Astrocyte of the hippocampus (primary cell): ENCODE measurements around the gene TUBD1.
"Not testable (repeated sequence)": the region's sequence is repeated elsewhere in the genome, so short reads cannot be mapped to it uniquely, and the experiment has no call there.

Source experiments
- DNase-seq: peaks from one replicate; pipeline ENCODE4 v3.0.0; 2011; ENCODE audit warnings: low read depth, low spot score

The TUBD1 gene

DNA sequence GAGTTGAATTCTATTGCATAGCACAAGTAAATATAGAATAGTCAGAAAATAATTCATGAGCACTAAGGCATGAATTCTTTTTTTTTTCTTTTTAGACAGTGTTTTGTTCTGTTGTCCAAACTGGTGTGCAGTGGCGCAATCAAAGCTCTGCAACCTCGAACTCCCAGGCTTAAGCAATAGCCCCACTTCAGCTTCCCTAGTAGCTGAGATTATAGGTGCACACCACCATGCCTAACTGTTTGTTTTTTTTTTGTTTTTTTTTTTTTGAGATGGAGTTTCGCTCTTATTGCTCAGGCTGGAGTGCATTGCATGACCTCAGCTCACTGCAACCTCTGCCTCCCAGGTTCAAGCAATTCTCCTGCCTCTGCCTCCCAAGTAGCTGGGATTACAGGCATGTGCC lies 16.6 kb downstream of the TUBD1 start:
- DNase-seq = no peak

DNA sequence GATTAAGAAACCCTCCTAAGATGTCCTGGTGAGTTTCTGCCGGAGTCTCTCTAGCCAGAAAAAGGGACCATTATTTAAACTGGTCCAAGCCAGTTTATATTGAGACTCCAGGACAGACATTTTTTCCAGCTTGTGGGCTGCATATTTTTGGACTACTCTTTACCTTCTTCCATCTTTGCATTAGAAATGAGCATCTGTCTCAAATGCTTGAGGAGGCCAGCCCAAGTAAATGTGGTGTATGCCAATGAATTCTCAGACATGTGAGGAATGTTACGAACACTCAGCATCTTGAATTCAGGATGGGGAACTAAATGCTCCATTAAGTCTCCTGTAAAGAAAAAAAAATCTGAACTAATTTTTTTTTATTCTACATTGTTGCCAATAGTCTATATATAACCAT lies 18.4 kb downstream of the TUBD1 start:
- peak; percentile 70 for DNase-seq

DNA sequence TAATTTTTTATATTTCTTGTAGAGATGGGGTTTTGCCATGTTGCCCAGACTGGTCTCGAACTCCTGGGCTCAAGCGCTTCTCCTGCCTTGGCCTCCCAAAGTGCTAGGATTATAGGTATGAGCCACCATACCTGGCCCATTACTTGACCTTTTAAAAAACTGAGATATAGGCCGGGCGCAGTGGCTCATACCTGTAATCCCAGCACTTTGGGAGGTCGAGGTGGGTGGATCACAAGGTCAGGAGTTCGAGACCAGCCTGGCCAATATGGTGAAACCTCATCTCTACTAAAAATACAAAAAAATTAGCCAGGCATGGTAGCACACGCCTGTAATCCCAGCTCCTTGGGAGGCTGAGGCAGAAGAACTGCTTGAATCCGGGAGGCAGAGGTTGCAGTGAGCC lies 19.3 kb downstream of the TUBD1 start:
- DNase-seq = not testable (repeated sequence)

DNA sequence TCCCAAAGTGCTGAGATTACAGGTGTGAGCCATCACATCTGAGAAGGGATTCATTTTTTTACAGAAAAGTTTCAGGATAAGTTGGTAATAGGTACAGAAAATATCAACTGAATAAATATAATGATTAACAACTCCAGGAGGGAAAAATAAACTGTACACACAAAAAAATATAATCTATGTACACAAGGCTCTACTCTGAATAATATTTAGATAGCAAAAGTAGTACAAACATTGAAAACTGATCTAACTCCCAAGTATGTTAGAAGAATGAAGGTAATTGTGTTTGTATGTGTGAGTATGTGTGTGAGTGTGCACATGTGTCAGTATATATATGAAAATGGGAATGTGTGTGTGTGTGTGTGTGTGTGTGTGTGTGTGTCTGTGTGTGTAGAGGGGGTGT lies 20.4 kb downstream of the TUBD1 start:
- DNase-seq = no peak

DNA sequence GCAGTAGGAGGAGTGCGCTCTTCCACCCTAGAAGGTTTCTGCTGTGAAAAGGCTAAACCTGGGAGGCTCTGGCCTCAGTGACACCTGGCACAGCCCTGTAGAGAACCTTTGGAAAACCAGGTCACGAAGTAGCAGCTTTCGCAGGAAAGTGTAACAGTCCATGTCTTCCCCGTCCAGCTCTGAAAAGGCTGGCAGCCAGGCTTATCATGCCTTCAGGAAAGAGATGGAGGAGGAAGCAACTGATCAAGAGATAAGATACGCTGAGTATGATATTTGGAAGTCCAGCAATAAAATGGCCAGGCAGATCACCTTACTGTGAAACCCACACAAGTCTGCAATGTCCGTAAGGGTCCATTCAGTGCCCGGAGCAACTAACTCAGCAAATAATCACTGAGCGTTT lies 22.3 kb downstream of the TUBD1 start:
- DNase-seq = no peak

DNA sequence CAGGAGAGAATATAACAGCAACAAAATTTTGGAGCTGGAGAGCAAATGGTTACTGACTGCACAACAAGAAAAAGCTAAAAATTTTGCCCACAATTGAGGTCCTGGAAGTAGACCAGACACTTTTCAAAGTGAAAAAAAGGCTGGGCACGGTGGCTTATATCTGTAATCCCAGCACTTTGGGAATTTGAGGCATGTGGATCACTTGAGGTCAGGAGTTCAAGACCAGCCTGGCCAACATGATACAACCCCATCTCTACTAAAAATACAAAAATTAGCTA lies 22.9 kb downstream of the TUBD1 start:
- DNase-seq = no peak

DNA sequence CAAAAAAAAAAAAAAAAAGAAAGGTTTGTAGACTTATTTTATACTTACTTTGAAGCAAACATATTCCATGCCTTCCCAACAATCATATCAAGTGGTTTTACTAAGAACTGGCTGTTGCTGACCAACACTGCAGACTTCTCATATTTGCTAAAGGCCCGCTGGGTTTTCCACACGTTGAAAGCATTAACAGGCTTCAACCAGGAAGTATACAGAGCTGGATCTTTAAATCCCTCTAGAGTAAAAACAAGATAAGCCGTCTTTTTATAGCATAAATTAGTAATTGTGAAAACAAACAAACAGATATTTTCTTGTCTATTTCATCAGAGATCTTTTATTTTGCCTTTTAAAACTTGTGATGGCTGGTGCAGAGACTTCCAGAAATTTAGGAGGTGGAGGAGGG lies 29.1 kb downstream of the TUBD1 start:
- no peak for DNase-seq

DNA sequence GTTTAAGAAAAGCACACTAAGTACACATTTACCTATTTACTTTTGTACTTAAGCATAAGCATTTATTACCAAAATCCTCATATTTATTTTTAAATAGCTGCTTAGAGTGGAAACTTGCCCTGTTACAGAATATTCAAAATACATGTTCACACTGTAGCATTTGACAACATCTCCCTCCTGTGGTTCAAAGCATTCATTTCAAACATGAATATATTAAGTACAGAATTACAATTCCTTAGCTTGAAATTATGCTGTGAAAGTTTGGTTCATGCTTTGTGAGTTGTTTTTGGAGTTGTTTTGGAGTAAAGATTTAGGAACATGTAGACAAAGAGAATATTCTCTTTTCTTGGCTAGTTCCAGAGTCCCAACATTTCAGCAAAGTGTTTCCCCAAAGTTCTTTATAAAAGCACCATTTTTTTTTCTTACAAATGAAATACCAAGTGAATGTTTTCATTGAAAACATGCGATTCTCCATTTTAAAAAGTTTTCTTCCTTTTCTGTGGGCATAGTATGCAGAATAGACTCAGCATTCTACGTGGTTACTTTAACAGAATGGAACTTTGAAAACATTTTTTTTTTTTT lies 33.2 kb downstream of the TUBD1 start:
- DNase-seq = peak; percentile 70

DNA sequence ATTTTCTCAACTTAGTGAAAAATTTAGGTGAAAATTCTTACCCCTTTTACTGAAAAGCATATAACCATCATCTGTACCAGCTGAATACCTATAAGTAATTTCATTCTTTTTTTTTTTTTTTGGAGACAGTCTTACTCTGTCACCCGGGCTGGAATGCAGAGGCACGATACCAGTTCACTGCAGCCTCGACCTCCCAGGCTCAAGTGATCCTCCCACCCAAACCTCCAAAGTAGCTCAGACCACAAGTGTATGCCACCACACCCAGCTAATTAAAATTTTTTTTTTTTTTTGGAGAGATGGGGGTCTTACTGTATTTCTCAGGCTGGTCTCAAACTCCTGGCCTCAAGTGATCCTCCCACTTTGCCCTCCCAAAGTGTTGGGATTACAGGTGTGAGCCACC lies 33.8 kb downstream of the TUBD1 start:
- DNase-seq = no peak

DNA sequence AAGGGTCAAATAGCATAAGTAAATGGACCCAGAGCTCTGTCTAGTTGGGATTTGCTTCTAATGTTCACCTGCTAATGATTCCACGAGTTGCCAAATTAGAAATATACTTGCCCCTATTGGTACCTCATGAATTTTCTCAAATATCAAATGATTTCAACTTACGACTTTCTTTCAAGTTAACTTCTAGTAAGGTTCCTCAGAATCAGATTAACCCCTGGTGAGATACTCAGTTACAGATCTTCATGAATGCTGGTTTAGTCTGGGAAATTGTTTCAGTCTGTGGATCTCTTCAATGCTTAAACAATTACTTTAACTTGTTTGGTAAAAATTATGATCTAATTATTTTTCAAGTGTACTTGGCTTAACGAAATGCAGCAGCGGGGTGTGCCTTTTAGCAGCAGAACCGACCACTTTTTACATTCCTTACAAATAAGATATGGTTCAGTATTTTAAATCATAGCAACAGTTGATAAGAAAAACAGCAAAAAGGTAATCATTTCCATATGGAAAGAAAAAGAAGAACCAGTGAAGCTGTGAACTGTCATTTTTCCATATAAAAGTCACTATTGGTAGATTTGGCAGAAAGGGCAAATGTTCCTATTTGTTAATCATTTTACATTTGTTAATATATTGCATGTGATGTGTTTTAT lies 34.5 kb downstream of the TUBD1 start:
- DNase-seq = no peak

DNA sequence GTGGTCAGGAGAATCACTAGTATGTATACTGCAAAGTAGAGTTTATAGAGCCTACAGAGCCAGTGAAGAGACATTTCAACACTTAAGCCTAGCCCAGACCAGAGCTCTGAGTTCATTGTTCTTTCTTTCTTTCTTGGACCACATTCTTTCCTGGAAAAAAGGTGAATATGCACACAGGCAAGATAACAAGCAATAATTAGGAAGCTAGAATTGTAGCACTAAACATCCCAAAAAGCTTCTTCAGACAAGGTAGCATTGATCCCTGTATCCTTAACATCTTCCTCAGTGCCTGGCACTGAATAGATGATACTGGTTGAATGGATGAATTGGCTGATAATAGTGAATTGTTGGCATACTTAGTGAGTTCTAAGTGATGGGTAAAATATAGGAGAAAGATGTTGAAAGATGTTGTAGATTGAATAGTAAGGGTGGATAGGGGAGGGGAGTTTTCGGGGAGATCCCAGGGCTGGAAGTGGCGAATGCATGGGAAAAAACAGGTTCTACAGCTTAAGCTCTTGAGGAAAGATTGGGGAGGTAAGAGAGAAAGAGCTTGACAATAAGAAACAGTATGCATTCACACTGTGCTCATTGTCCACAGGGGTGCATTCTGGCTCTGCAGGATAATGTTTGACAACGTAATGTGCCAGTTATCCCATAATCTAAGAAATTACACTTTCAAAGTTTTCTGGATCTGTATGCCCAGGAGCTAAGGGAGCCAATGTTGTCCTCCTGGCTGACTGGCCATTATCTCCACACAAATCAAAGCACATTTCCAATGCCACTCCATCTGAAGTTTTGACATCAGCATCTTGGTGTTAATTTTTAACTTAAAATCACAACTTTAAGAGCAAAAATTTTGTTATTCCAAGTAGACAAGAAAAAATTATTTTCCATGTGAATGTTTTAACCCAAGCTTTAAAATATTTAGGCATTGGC lies 35.6 kb downstream of the TUBD1 start:
- DNase-seq = no peak

DNA sequence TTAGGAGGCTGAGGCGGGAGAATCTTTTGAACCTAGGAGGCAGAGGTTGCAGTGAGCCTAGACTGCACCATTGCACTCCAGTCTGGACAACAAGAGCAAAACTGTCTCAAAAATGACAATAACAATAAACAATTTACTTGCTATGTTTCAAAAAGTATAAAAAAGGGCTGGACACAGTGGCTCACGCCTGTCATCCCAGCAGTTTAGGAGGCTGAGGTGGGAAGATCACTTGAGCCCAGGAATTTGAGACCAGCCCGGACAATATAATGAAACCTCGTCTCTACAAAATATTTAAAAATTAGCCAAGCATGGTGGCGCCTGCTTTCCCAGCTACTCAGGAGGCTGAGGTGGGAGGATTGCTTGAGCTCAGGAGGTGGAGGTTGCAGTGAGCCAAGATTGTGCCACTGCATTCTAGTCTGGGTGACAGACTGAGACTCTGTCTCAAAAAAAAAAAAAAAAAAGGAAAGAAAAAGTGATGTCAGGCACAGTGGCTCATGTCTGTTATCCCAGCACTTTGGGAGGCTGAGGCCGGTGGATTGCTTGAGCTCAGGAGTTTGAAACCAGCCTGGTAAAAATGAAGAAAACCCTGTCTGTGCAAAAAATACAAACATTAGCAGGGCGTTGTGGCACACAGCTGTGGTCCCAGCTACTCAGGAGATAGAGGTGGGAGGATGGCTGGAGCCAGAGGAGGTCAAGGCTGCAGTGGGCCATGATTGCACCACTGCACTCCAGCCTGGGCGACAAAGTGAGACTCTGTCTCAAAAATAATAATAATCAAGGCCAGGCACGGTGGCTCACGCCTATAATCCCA lies 38.6 kb downstream of the TUBD1 start:
- DNase-seq = not testable (repeated sequence)

DNA sequence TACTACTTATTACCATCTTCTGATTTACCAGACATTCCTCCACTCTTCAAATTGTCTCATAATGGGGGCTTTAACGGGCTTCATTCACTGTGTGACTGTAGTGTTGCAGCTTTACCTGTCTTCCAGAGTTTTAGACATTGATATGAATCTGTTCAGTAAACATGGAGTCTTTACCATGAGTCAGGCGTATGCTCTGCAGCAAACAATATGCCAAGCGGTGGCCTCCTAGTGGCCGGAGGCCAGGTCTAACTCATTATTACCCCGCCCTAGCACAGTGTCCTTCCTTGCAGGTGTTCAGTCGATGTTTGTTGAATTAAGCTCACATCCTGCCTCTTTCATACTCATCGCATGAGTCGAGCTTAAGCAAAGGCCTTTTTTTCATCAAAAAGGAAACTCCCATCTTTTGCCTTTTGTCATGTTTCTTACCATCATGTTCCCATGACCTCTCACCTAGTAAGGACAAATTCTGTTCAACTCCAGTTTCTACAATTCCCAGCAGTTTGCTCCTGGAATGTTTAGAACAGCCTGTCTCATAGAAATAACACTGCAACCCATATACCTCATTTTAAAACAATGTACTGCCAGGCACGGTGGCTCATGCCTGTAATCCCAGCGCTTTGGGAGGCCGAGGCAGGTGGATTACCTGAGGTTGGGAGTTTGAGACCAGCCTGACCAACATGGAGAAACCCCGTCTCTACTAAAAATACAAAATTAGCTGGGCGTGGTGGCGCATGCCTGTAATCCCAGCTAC lies 39.4 kb downstream of the TUBD1 start:
- peak; percentile 77 for DNase-seq

DNA sequence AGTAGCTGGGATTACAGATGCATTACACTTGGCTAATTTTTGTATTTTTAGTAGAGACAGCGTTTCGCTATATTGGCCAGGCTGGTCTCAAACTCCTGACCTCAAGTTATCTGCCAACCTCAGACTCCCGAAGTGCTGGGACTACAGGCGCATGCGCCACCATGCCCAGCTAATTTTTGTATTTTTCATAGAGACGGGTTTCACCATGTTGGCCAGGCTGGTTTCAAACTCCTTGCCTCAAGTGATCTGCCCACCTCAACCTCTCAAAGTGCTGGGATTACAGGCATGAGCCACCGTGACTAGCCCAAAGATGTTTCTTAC lies 39.9 kb downstream of the TUBD1 start:
- DNase-seq = not testable (repeated sequence)

DNA sequence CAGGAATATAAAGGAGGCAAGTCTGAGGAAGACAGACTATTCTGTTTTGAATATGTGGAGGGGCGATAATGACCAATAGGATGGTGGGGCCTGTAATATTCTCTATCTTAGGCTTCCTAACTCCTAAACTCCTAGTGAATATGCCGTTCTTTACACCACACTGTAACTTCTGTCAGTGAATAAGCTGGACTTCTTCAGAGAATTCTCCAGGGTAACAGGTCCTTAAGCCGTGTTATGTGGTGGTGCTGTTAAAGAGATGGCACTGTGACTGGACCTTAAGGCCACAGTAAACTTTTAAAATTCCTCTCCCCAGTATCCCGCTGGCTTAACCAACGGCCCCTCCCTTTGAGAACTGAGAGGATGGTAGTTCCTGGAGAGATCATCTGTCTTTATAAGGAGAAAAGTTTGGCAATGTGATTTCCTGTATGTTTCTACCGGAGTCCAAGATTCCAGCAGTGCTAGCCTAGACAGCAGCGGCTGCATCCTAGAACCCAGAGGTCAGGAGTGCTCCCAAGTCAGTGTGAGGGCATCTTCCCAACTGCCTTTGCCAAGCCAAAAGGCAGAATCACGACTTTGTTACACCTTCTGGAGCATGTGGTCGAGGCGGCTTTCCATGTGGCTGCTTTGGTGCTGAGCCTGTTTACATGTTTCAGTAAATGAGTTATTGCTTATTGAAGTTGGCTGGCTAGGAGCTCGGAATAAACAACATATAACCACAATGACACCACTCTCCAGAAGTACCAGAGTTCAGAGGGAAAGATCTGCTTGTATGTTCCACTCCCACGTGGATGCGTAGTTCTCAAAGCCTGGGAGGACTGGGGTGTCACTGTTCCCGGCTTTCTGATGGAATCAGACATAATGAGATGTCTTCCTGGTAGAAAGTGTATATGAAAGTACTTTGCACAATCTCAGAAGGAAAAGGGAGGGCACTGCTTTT lies 41.0 kb downstream of the TUBD1 start:
- DNase-seq = peak; percentile 57

DNA sequence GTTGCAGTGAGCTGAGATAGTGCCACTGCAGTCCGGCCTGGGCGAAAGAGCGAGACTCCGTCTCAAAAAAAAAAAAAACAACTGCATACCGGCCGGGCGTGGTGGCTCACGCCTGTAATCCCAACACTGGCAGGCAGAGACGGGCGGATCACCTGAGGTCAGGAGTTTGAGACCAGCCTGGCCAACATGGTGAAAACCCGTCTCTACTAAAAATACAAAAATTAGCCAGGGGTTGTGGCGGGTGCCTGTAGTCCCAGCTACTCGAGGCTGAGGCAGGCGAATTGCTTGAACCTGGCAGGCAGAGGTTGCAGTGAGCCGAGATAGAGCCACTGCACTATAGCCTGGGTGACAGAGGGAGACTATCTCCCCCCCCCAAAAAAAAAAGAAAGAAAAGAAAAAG lies 42.4 kb downstream of the TUBD1 start:
- not testable (repeated sequence) for DNase-seq

DNA sequence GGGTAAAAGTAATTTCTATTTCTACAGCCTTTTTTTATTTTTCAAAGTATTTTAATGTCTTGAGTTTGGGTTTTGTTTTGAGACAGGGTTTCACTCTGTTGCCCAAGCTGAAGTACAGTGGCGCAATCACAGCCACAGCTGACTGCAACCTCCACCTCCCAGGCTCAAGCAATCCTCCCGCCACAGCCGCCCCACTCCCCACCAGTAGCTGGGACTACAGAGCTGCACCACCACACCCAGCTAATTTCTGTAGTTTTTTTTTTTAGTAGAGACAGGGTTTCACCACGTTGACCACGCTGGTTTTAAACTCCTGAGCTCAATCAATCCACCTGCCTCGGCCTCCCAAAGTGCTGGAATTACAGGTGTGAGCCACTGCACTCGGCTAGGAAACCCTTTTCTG lies 44.0 kb downstream of the TUBD1 start:
- peak; percentile 29 for DNase-seq

DNA sequence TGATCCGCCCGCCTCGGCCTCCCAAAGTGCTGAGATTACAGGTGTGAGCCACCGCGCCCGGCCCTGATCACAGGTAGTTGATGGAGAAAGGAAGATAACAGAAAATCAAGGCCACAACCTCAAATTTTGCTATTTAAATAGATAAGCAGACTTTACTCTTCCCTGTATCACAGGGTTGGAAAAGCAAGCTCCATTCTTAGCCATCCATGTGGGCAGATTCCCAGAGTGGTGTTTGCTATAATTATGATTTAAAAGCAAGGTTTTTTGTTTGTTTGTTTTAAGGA lies 44.4 kb downstream of the TUBD1 start:
- no peak for DNase-seq

DNA sequence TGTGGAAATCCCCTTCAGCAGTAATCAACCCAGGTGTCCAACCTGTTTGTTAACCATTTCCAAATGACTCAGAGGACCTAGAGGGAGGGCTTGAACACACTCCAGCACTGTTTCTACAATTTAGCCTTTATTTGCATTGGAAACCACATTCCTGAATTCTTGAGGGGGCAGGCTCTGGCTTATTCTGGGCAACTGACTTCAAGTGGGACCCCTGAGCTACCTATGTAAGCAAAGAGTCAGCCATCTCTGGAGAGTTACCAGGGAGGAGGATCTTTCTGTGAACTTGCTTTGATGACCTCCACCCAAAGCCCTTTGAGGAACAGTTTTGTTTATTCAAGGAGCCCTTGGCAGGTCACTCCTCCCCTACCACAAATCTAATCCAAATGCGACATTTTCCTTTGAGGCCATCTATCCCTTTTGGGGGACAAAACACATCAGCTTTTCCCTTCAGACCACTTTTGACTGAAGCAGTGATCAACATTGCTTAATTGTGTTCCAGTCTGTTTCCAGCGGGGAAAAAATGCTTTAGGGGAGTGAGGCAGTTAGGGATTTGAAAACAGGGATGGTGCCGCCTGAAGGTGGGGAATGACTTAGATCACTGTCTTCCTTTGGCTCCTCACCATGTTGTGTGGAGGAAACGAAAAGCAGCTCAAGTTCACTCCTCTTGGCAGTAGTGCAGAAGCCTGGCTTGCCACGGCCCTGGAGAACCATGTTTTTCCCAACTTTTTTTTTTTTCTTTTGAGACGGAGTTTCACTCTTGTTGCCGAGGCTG lies 46.2 kb downstream of the TUBD1 start:
- peak; percentile 92 for DNase-seq
